Endothelial cell of hepatic sinusoid (primary cell): Measurements from ENCODE around the gene DIMT1.

ENCODE experiments used
- in situ Hi-C: cut with HindIII; loops from 2 replicates; pipeline ENCODE4 v1.10.0; 2017; ENCODE audit warnings: low sequenced_read_pairs

Gene DIMT1

GRCh38 chr5:62403411-62404250, at the start of gene DIMT1:
Gene DIMT1, minus strand, starts transcription at chr5:62403905. Its CDS starts 133 bp downstream, at chr5:62403772.
- in situ Hi-C loops: loop anchor here (5.0 kb wide), 1 partner anchor 64 kb away; no protein-coding TSS in a partner anchor

- in situ Hi-C loops: loop anchor here (25.0 kb wide), 1 partner anchor 337 kb away; no protein-coding TSS in a partner anchor
These were observed 46.6 kb upstream of the DIMT1 start for GRCh38 chr5:62450259-62450658.

GRCh38 chr5:62448528-62448927, 44.8 kb upstream of the DIMT1 start:
- in situ Hi-C loops: no loop called here

- in situ Hi-C loops: no loop called here
These were observed 28.9 kb upstream of the DIMT1 start for GRCh38 chr5:62432621-62433064.

GRCh38 chr5:62431735-62432620, 28.3 kb upstream of the DIMT1 start:
- in situ Hi-C loops: no loop called here

GRCh38 chr5:62424763-62425162, 21.1 kb upstream of the DIMT1 start:
- in situ Hi-C loops: no loop called here

GRCh38 chr5:62421414-62421813, 17.7 kb upstream of the DIMT1 start:
- in situ Hi-C loops: no loop called here

GRCh38 chr5:62419609-62420008, 15.9 kb upstream of the DIMT1 start:
- in situ Hi-C loops: no loop called here

- in situ Hi-C loops: no loop called here
These were observed 14.9 kb upstream of the DIMT1 start for GRCh38 chr5:62418462-62419076.

- in situ Hi-C loops: no loop called here
These were observed 10.0 kb upstream of the DIMT1 start for GRCh38 chr5:62413711-62414110.

GRCh38 chr5:62412549-62413329, 9.0 kb upstream of the DIMT1 start, which contains the start of gene IPO11:
Gene IPO11, plus strand, starts transcription at chr5:62412763. Its CDS starts 24,517 bp downstream, at chr5:62437280.
- in situ Hi-C loops: no loop called here

- in situ Hi-C loops: no loop called here
These were observed 8.3 kb downstream of the DIMT1 start for GRCh38 chr5:62395210-62395950.

- in situ Hi-C loops: no loop called here
These were observed 16.9 kb downstream of the DIMT1 start for GRCh38 chr5:62386824-62387223.

- in situ Hi-C loops: no loop called here
These were observed 17.8 kb downstream of the DIMT1 start for GRCh38 chr5:62385816-62386400.

- in situ Hi-C loops: no loop called here
These were observed 18.6 kb downstream of the DIMT1 start for GRCh38 chr5:62385131-62385530.

GRCh38 chr5:62376064-62376463, 27.6 kb downstream of the DIMT1 start:
- in situ Hi-C loops: no loop called here

GRCh38 chr5:62375627-62376026, 28.1 kb downstream of the DIMT1 start:
- in situ Hi-C loops: no loop called here

- in situ Hi-C loops: no loop called here
These were observed 29.6 kb downstream of the DIMT1 start for GRCh38 chr5:62374090-62374489.

- in situ Hi-C loops: no loop called here
These were observed 30.3 kb downstream of the DIMT1 start for GRCh38 chr5:62373382-62373781.
